Measurements from ENCODE around the gene FBXO40. TPM values are rescaled to one million over a fixed set of nuclear protein-coding genes. Genes with fewer than 3 reads are reported as not detected.

Gene FBXO40, protein sequence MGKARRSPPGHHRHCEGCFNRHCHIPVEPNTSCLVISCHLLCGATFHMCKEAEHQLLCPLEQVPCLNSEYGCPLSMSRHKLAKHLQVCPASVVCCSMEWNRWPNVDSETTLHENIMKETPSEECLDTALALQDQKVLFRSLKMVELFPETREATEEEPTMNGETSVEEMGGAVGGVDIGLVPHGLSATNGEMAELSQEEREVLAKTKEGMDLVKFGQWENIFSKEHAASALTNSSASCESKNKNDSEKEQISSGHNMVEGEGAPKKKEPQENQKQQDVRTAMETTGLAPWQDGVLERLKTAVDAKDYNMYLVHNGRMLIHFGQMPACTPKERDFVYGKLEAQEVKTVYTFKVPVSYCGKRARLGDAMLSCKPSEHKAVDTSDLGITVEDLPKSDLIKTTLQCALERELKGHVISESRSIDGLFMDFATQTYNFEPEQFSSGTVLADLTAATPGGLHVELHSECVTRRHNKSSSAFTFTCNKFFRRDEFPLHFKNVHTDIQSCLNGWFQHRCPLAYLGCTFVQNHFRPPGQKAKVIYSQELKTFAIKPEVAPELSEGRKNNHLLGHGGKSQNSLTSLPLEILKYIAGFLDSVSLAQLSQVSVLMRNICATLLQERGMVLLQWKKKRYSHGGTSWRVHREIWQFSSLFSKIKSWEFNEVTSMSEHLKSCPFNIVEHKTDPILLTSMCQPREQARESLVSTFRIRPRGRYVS
- 10 to 100 TPM in 3 of 4 donors, 1 to 10 TPM in 1; 7.2 to 40.8 (median 28.7) TPM for total RNA-seq

DNA sequence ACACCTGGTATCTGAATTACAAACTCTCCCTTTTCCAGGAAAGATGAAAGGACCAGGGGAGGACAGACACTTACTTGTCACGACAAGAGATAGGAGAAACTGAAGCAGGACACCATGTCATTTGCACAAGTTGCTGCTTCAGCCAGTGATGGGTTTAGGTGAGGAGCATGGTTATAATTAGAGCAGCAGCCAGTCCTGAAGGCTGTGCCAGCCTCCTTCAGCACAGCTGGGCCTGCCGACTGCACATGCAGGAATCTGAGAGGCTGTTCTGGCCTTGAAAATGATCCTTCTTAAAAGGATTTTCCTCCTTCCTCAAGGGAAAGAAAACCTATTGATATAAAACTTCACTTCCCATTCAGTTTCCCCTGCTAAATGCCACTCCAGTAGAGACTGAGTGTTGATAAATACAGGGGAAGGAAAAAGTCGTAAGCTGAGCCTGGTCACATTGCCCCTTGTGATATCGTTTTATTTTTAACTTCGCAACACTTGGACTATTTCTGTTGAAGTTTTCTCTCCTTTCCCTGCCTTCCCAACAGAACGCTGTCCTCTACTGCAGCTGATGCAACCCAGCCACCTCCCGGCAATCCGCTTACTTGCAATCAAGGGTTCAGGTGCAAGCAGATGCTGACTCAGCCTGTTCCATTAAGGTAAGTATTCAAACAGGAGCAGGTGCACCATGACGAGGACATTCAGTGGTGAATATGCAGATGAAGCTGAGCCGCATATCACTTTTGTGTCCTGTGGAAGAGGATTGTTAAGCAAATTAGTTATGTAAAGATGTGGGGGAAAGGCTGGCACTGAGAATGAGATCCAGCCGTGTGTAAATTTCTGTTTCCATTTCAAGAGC is at the start of gene FBXO40:
TSS of gene FBXO40 (plus strand) at position 524 of the 847 bp plus-strand sequence. CDS start 27,197 bp downstream, outside the sequence.
- ATAC-seq (peak; percentile 88 to 90), DNase-seq (peak; percentile 79 to 91)
- intact Hi-C loops (cut with DNase I; ENCODE audit: low total_unique reads), result loop anchor here (1.0 to 10.0 kb wide), 4 partner anchors 47 to 1202 kb away; partner anchors contain the start of genes GOLGB1, HSPBAP1 and SLC49A4
- in situ Hi-C loops (cut with MboI; ENCODE audit: low sequenced_read_pairs in 4 of 4), result no loop called here
- Histone ChIP-seq H3K27ac (peak within 1 kb of the TSS; percentile 87 to 95 (median 94)), H3K4me3 (peak within 1 kb of the TSS; percentile 47 to 53 (median 52)), H3K4me1 (peaks cover 39 to 40% of the 10 kb centered on the region in 2 donors), H3K9me3 (no peaks in the 10 kb centered on the region), H3K27me3 (no peaks in the 10 kb centered on the region), H3K36me3 (no peaks in the 10 kb centered on the region)
- TF ChIP-seq POLR2A (IDR thresholded peaks at IDR 0.05), result peak; percentile 27 to 72
- TF ChIP-seq, protein P1, sequence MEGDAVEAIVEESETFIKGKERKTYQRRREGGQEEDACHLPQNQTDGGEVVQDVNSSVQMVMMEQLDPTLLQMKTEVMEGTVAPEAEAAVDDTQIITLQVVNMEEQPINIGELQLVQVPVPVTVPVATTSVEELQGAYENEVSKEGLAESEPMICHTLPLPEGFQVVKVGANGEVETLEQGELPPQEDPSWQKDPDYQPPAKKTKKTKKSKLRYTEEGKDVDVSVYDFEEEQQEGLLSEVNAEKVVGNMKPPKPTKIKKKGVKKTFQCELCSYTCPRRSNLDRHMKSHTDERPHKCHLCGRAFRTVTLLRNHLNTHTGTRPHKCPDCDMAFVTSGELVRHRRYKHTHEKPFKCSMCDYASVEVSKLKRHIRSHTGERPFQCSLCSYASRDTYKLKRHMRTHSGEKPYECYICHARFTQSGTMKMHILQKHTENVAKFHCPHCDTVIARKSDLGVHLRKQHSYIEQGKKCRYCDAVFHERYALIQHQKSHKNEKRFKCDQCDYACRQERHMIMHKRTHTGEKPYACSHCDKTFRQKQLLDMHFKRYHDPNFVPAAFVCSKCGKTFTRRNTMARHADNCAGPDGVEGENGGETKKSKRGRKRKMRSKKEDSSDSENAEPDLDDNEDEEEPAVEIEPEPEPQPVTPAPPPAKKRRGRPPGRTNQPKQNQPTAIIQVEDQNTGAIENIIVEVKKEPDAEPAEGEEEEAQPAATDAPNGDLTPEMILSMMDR (IDR thresholded peaks at IDR 0.05 in 4 of 5, conservative IDR thresholded peaks at IDR 0.05 in 1 of 5), result no peak

DNA sequence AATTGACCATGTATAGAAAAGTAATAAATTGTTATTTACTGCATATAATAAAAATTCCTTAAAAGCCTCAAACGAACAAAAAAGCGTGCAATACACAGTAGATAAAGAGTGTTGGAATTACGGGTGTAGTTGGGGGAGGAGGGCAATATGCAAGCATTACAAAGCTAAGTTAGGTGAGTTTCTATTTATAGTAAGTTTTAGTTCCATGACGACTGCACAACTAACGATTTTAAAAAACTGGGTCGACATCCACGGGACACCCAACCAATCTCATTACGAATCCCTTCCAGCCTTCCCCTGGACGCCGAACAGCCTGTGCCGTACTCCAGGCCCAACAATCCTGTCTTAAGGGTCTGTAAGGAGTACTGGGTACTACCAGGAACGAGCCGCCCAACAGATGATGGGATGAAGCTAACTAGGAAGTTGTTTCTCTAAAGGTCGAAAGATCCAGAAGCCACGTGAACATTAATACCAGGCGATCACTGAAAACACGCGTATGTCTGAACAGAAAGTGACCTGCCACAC is 48.1 kb upstream of the FBXO40 start:
- TF ChIP-seq, protein P1 (IDR thresholded peaks at IDR 0.05 in 4 of 5, conservative IDR thresholded peaks at IDR 0.05 in 1 of 5), result no peak
- H3K27ac ChIP-seq, result no peak overlapping the region
- ATAC-seq (no peak), DNase-seq (no peak)
- in situ Hi-C loops (cut with MboI; ENCODE audit: low sequenced_read_pairs in 4 of 4), result loop anchor here (5.0 to 25.0 kb wide), 7 partner anchors 292 to 1142 kb away; partner anchors contain the start of genes EAF2 (in 2 of the 4), IQCB1 (in 2 of the 4), FAM162A (in 1 of the 4) and MIX23 (in 1 of the 4)
- peak overlapping the region; percentile 60 to 80 (median 68) for H3K4me3 ChIP-seq
- intact Hi-C loops (cut with DNase I; ENCODE audit: low total_unique reads), result loop anchor here (5.0 to 10.0 kb wide), 4 partner anchors 452 to 1480 kb away; partner anchors contain the start of genes FAM162A, MIX23, PARP14 and SEMA5B
- H3K9me3 ChIP-seq, result no peaks in the 10 kb centered on the region
- H3K27me3 ChIP-seq, result no peaks in the 10 kb centered on the region
- no peaks in the 10 kb centered on the region for H3K36me3 ChIP-seq
- H3K4me1 ChIP-seq, result peaks cover 3 to 7% of the 10 kb centered on the region in 2 donors

DNA sequence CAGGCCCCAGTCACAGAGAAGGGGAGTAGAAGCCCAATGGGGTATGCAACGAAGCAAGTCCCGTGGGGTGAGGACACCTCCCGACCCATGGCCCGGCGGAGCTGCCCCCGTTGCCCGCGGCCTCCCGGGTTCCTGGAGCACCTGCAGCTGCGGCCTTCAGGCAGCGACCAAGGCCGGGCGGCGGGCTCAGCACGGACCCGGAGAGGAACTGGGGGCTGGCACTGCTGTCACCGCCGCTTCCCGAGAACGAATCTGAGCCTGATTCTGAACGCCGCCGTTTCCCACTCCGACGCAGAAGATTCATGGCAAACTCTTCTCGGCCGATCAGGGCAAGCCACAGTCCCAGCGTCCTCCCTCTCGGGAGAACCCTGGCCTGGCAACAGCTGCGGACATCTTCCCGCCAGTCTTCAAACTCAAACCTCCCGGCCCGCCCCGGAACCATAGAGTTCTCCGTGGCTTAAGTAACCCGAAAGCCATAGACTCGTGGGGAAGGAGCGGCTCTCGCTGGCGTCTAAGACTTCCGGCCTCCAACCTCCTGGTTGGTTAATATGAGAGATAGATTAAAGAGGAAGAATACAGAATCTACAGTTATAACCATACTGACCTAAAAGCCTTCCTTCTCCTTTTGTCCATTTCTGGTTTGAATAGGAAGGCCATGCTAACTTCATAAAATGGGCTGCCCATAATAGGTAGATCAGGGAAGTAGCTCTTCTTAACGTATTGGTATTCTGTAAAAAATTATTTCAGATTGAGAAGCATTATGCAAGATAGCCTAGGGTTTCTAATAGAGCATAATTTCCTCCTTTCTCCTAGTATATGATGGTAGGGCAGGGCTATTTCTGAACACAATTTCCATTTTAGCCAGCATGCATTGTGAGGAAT is 47.4 kb upstream of the FBXO40 start, which contains the start of gene POLQ:
TSS of gene POLQ (minus strand) at position 415 of the 882 bp plus-strand sequence. CDS start at position 304, 111 bp downstream.
- DNase-seq, result peak; percentile 82 to 88
- in situ Hi-C loops (cut with MboI; ENCODE audit: low sequenced_read_pairs in 4 of 4) (loop anchor here (5.0 to 25.0 kb wide), 7 partner anchors 291 to 1141 kb away; partner anchors contain the start of genes EAF2 (in 2 of the 4), IQCB1 (in 2 of the 4), FAM162A (in 1 of the 4) and MIX23 (in 1 of the 4)), intact Hi-C loops (cut with DNase I; ENCODE audit: low total_unique reads) (loop anchor here (1.0 to 10.0 kb wide), 8 partner anchors 47 to 1479 kb away; partner anchors contain the start of genes EAF2, FAM162A, FBXO40 and GOLGB1)
- Histone ChIP-seq H3K36me3 (no peaks in the 10 kb centered on the region), H3K27me3 (no peaks in the 10 kb centered on the region), H3K27ac (peak within 1 kb of the TSS; percentile 70 to 87 (median 78)), H3K4me3 (peak within 1 kb of the TSS; percentile 60 to 80 (median 68)), H3K4me1 (peaks cover 3 to 7% of the 10 kb centered on the region in 2 donors), H3K9me3 (no peaks in the 10 kb centered on the region)
- TF ChIP-seq, protein P1 (IDR thresholded peaks at IDR 0.05 in 4 of 5, conservative IDR thresholded peaks at IDR 0.05 in 1 of 5), result no peak
- no peak for TF ChIP-seq POLR2A (IDR thresholded peaks at IDR 0.05)
- ATAC-seq, result peak; percentile 99
